HepG2 (cell line): Measurements from ENCODE around the gene MED9. TPM values are rescaled to one million over a fixed set of nuclear protein-coding genes. Genes with fewer than 3 reads are reported as not detected.

ENCODE experiments used
- ARHGAP35 ChIP-seq: sonication (generic); formaldehyde crosslinking; IDR thresholded peaks from 2 replicates; pipeline ENCODE4 v1.9.0; 2022; ENCODE audit warnings: mild to moderate bottlenecking, inconsistent platforms, moderate library complexity, missing genetic modification reagents, borderline replicate concordance
- CC2D1A ChIP-seq: sonication (generic); formaldehyde crosslinking; IDR thresholded peaks from 2 replicates; pipeline ENCODE4 v1.8.1; 2023; ENCODE audit warnings: mild to moderate bottlenecking, missing genetic modification reagents
- CENPX ChIP-seq: sonication (generic); formaldehyde crosslinking; IDR thresholded peaks from 2 replicates; pipeline ENCODE4 v1.9.0; 2021; ENCODE audit warnings: mild to moderate bottlenecking, missing genetic modification reagents, moderate library complexity
- GABPB1 ChIP-seq: IDR thresholded peaks from 2 replicates; pipeline ENCODE4 v1.6.1; 2016; ENCODE audit warnings: mild to moderate bottlenecking, missing genetic modification reagents, moderate library complexity, missing compliant biosample characterization
- HOXA3 ChIP-seq: sonication (generic); formaldehyde crosslinking; IDR thresholded peaks from 2 replicates; pipeline ENCODE4 v1.5.0; 2020; ENCODE audit warnings: missing genetic modification reagents
- IRX3 ChIP-seq: sonication (generic); formaldehyde crosslinking; IDR thresholded peaks from 2 replicates; pipeline ENCODE4 v1.8.1; 2023; ENCODE audit warnings: mild to moderate bottlenecking, low read depth, missing genetic modification reagents, borderline replicate concordance
- KDM1A ChIP-seq: IDR thresholded peaks from 2 replicates; pipeline ENCODE4 v1.6.1; 2016; ENCODE audit warnings: missing compliant biosample characterization
- MAFK ChIP-seq, 2 experiments: IDR thresholded peaks in 1 of 2; conservative IDR thresholded peaks in 1 of 2; 2 replicates each; pipeline ENCODE4 v1.6.1; 2011; ENCODE audit warnings: improper control_type of control experiment in 2 of 2, low read length in 2 of 2
- NFRKB ChIP-seq: fragments of 450-650 bp; IDR thresholded peaks from 2 replicates; pipeline ENCODE4 v1.6.1; 2017
- PAF1 ChIP-seq: IDR thresholded peaks from 2 replicates; pipeline ENCODE4 v1.6.1; 2016; ENCODE audit warnings: missing genetic modification reagents, missing compliant biosample characterization
- RBAK ChIP-seq: sonication (generic); formaldehyde crosslinking; IDR thresholded peaks from 2 replicates; pipeline ENCODE4 v1.5.1; 2020; ENCODE audit warnings: mild to moderate bottlenecking, missing genetic modification reagents
- RELA ChIP-seq: sonication (generic); formaldehyde crosslinking; IDR thresholded peaks from 2 replicates; pipeline ENCODE4 v1.4.0; 2020; ENCODE audit warnings: missing genetic modification reagents
- SMARCC2 ChIP-seq: fragments of 450-650 bp; IDR thresholded peaks from 2 replicates; pipeline ENCODE4 v1.6.1; 2017; ENCODE audit warnings: antibody characterized with exemption, mild to moderate bottlenecking
- SNAI1 ChIP-seq: sonication (generic); formaldehyde crosslinking; IDR thresholded peaks from 2 replicates; pipeline ENCODE4 v1.5.0; 2020; ENCODE audit warnings: mild to moderate bottlenecking, missing genetic modification reagents, borderline replicate concordance
- TBX2 ChIP-seq: sonication (generic); formaldehyde crosslinking; IDR thresholded peaks from 2 replicates; pipeline ENCODE4 v1.5.0; 2020; ENCODE audit warnings: missing genetic modification reagents, mild to moderate bottlenecking, borderline replicate concordance
- XBP1 ChIP-seq: sonication (generic); formaldehyde crosslinking; IDR thresholded peaks from 2 replicates; pipeline ENCODE4 v1.5.0; 2020; ENCODE audit warnings: missing genetic modification reagents
- ZNF121 ChIP-seq: sonication (generic); formaldehyde crosslinking; IDR thresholded peaks from 2 replicates; pipeline ENCODE4 v1.5.0; 2020; ENCODE audit warnings: mild to moderate bottlenecking, missing genetic modification reagents
- ZNF496 ChIP-seq: sonication (generic); formaldehyde crosslinking; IDR thresholded peaks from 2 replicates; pipeline ENCODE4 v1.8.1; 2023; ENCODE audit warnings: mild to moderate bottlenecking, moderate library complexity, missing genetic modification reagents; ENCODE audit not compliant: insufficient replicate concordance
- ZNF790 ChIP-seq: sonication (generic); formaldehyde crosslinking; IDR thresholded peaks from 2 replicates; pipeline ENCODE4 v1.8.0; 2022; ENCODE audit warnings: missing genetic modification reagents, mild to moderate bottlenecking, borderline replicate concordance
- polyA plus RNA-seq, 8 experiments: library from polyadenylated mRNA; depleted of rRNA in 3 of 8; stranded (reverse) in 7 of 8; unstranded in 1 of 8; fragments of >200 nt; fragmentation: Illumina TruSeq in 4 of 8; extraction: Trizol in 4 of 8; gene quantifications; 2 replicates each; pipeline versions ENCODE4 v1.2.1 to v1.2.3, GENCODE V29; 2011 to 2016; ENCODE audit warnings: low read depth in 4 of 8, missing spikeins in 1 of 8, mixed read lengths in 1 of 8; ENCODE audit not compliant: insufficient read depth in 1 of 8
- total RNA-seq, 5 experiments: library from RNA; depleted of rRNA; stranded (reverse); fragments of >200 nt; fragmentation: Illumina TruSeq; extraction: Trizol; gene quantifications; 2 replicates each; pipeline ENCODE4 v1.2.3, GENCODE V29; 2016; ENCODE audit warnings: low read depth in 1 of 5
- TF ChIP-seq, protein P1 (sequence below), 2 experiments: sonication (generic) in 1 of 2; formaldehyde crosslinking in 1 of 2; IDR thresholded peaks; 2 replicates each; pipeline versions ENCODE4 v1.6.1 to v1.9.0; 2014 to 2022; ENCODE audit warnings: antibody characterized with exemption in 1 of 2, borderline replicate concordance in 1 of 2, inconsistent platforms in 1 of 2, low read depth in 1 of 2, missing genetic modification reagents in 1 of 2
- TF ChIP-seq, protein P2 (sequence below): sonication (generic); formaldehyde crosslinking; IDR thresholded peaks from 2 replicates; pipeline ENCODE4 v1.5.0; 2020; ENCODE audit warnings: missing genetic modification reagents
- TF ChIP-seq, protein P3 (sequence below): sonication (generic); formaldehyde crosslinking; IDR thresholded peaks from 2 replicates; pipeline ENCODE4 v1.9.0; 2022; ENCODE audit warnings: low read depth, missing genetic modification reagents

The MED9 gene
- total and polyA plus RNA-seq, 2 of the 13 experiments (the other 11 are each of a cell fraction or from before 2014, with no cell fraction given): 11.9 to 15.1 TPM

DNA sequence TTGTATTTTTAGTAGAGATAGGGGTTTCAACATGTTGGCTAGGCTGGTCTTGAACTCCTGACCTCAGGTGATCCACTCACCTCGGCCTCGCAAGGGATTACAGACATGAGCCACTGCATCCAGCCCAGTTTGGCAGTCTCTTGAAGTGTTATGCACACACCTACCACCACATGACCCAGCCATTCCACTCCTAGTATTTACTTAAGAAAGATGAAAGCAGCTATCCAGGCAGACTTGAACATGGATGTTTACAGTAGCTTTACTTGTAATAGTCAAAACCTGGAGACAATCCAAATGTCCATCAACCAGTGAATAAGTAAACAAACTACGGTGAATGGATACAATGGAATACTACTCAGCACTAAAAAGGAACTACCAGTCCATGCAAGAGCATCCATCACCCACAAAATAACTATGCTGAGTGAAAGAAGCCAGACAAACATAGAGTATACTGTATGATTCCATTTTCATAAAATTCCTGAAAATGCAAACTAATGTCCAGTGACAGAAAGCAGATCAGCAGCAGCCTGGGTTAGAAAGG, 57.2 kb downstream of the MED9 start (continued):
- TF ChIP-seq ZNF121 (peak; percentile 81; the same call in 1 of the 2 replicates), RELA (CRISPR knock-in tag) (no peak; the same call in 1 of the 2 replicates), ARHGAP35 (CRISPR knock-in tag) (no peak), CC2D1A (CRISPR knock-in tag) (no peak), NFRKB (no peak), CENPX (CRISPR knock-in tag) (no peak), MAFK (conservative IDR thresholded peaks at IDR 0.05 in 1 of 2, IDR thresholded peaks at IDR 0.05 in 1 of 2; ENCODE audit: low read length in 2 of 2) (no peak), XBP1 (CRISPR knock-in tag) (0 out of 2 replicates have a peak, but pooled peaks have one; percentile 9), SMARCC2 (no peak), ZNF790 (CRISPR knock-in tag) (no peak), ZNF496 (no peak), TBX2 (peak; percentile 98), RBAK (CRISPR knock-in tag) (no peak), IRX3 (CRISPR knock-in tag) (no peak), PAF1 (no peak), HOXA3 (CRISPR knock-in tag) (peak; percentile 80), SNAI1 (CRISPR knock-in tag) (peak; percentile 82; the same call in 1 of the 2 replicates), GABPB1 (CRISPR knock-in tag) (peak; percentile 51), KDM1A (CRISPR knock-in tag) (no peak; the same call in 1 of the 2 replicates)
- TF ChIP-seq, protein P1, sequence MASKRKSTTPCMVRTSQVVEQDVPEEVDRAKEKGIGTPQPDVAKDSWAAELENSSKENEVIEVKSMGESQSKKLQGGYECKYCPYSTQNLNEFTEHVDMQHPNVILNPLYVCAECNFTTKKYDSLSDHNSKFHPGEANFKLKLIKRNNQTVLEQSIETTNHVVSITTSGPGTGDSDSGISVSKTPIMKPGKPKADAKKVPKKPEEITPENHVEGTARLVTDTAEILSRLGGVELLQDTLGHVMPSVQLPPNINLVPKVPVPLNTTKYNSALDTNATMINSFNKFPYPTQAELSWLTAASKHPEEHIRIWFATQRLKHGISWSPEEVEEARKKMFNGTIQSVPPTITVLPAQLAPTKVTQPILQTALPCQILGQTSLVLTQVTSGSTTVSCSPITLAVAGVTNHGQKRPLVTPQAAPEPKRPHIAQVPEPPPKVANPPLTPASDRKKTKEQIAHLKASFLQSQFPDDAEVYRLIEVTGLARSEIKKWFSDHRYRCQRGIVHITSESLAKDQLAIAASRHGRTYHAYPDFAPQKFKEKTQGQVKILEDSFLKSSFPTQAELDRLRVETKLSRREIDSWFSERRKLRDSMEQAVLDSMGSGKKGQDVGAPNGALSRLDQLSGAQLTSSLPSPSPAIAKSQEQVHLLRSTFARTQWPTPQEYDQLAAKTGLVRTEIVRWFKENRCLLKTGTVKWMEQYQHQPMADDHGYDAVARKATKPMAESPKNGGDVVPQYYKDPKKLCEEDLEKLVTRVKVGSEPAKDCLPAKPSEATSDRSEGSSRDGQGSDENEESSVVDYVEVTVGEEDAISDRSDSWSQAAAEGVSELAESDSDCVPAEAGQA (IDR thresholded peaks at IDR 0.05; ENCODE audit: low read depth): 0 out of 2 replicates have a peak, but pooled peaks have one; percentile 22
- TF ChIP-seq, protein P1 (CRISPR knock-in tag; IDR thresholded peaks at IDR 0.05; ENCODE audit: borderline replicate concordance): no peak
- TF ChIP-seq, protein P2, sequence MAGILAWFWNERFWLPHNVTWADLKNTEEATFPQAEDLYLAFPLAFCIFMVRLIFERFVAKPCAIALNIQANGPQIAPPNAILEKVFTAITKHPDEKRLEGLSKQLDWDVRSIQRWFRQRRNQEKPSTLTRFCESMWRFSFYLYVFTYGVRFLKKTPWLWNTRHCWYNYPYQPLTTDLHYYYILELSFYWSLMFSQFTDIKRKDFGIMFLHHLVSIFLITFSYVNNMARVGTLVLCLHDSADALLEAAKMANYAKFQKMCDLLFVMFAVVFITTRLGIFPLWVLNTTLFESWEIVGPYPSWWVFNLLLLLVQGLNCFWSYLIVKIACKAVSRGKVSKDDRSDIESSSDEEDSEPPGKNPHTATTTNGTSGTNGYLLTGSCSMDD (CRISPR knock-in tag): no peak
- TF ChIP-seq, protein P3, sequence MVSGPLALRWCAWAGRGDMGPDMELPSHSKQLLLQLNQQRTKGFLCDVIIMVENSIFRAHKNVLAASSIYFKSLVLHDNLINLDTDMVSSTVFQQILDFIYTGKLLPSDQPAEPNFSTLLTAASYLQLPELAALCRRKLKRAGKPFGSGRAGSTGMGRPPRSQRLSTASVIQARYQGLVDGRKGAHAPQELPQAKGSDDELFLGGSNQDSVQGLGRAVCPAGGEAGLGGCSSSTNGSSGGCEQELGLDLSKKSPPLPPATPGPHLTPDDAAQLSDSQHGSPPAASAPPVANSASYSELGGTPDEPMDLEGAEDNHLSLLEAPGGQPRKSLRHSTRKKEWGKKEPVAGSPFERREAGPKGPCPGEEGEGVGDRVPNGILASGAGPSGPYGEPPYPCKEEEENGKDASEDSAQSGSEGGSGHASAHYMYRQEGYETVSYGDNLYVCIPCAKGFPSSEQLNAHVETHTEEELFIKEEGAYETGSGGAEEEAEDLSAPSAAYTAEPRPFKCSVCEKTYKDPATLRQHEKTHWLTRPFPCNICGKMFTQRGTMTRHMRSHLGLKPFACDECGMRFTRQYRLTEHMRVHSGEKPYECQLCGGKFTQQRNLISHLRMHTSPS (CRISPR knock-in tag): peak; percentile 24; the same call in 1 of the 2 replicates
